K562 (cell line): ENCODE measurements around the gene NUDT6. TPM values are rescaled to one million over a fixed set of nuclear protein-coding genes. Genes with fewer than 3 reads are reported as not detected.

Experiments
- ATAC-seq: fragments of 200-7000 bp; cut with Tn5 transposase; 3 replicates; pipeline ENCODE4 v1.9.1; 2020; ENCODE audit warnings: moderate library complexity
- BruUV-seq: library from RNA; stranded (reverse); fragments of 400-500 nt; replicated peaks from 2 replicates; lab custom pipeline; 2021; lab: Mats Ljungman, UMichigan
- CTCF ChIA-PET: fragments of 300-600 bp; formaldehyde crosslinking; extraction: SDS; loops from one replicate; lab custom pipeline; 2021; ENCODE audit warnings: low intra/inter-chr PET ratio; lab: Yijun Ruan, JAX
- POLR2A ChIA-PET: fragments of 300-600, 350-650 bp; sonication (Branson Sonifier 250); formaldehyde crosslinking; extraction: SDS; loops from one replicate; lab custom pipeline; 2021; ENCODE audit warnings: antibody characterized with exemption, inconsistent platforms; lab: Yijun Ruan, JAX
- DNase-seq, 4 experiments: peaks; one replicate each; pipeline versions ENCODE4 v3.0.0 to v3.0.0-alpha.2; 2011 to 2018; ENCODE audit warnings: low spot score in 3 of 4, mixed read lengths in 3 of 4; ENCODE audit errors: extremely low read depth in 1 of 4
- FAIRE-seq: peaks from 2 replicates; lab custom pipeline; 2011; peaks lifted over from hg19 to GRCh38; lab: Jason Lieb, UNC
- H2AFZ ChIP-seq: 2 replicates; pipeline ENCODE4 v1.6.0; 2011; ENCODE audit warnings: low read depth, low read length, control low read depth, inconsistent platforms
- H3K27ac ChIP-seq: fragments of 200-600 bp; 3 replicates; pipeline ENCODE4 v1.8.0; 2011; ENCODE audit warnings: low read depth, mild to moderate bottlenecking, control low read depth, inconsistent platforms, low read length, moderate library complexity, mixed read lengths; ENCODE audit errors: extremely low read depth
- H3K27me3 ChIP-seq, 2 experiments: fragments of 300-600 bp in 1 of 2; 2 replicates in 1 of 2; 3 replicates in 1 of 2; pipeline versions ENCODE4 v1.6.0 to v1.8.0; 2011; ENCODE audit warnings: inconsistent platforms in 2 of 2, low read length in 2 of 2, mild to moderate bottlenecking in 1 of 2, mixed read lengths in 1 of 2, moderate library complexity in 1 of 2; ENCODE audit not compliant: control insufficient read depth in 2 of 2, insufficient read depth in 2 of 2
- H3K36me3 ChIP-seq: fragments of 300-600 bp; 3 replicates; pipeline ENCODE4 v1.8.0; 2011; ENCODE audit warnings: mild to moderate bottlenecking, low read length, inconsistent platforms; ENCODE audit not compliant: control insufficient read depth, insufficient read depth
- H3K4me1 ChIP-seq, 2 experiments: fragments of 200-600 bp in 1 of 2; replicated peaks in 1 of 2; 2 replicates in 1 of 2; 3 replicates in 1 of 2; pipeline versions ENCODE4 v1.5.1 to v1.8.0; 2011; ENCODE audit warnings: inconsistent platforms in 2 of 2, low read length in 2 of 2, mild to moderate bottlenecking in 1 of 2, mixed read lengths in 1 of 2, moderate library complexity in 1 of 2; ENCODE audit not compliant: control insufficient read depth in 2 of 2, insufficient read depth in 2 of 2
- H3K4me2 ChIP-seq: 2 replicates; pipeline ENCODE4 v1.6.1; 2011; ENCODE audit warnings: low read length, control low read depth, inconsistent platforms, mixed read lengths; ENCODE audit not compliant: insufficient read depth
- H3K4me3 ChIP-seq: fragments of 200-600 bp; sonication (generic), shearing (Covaris generic); 2 replicates; pipeline ENCODE4 v1.5.1; 2016; ENCODE audit warnings: control low read depth, inconsistent platforms
- H3K79me2 ChIP-seq: fragments of 200-600 bp; 3 replicates; pipeline ENCODE4 v1.8.0; 2011; ENCODE audit warnings: low read length, inconsistent platforms; ENCODE audit not compliant: control insufficient read depth, insufficient read depth
- H3K9ac ChIP-seq, 2 experiments: 2 replicates each; pipeline versions ENCODE4 v1.6.0 to v1.6.1; 2011; ENCODE audit warnings: low read depth in 2 of 2, low read length in 2 of 2, control low read depth in 1 of 2, inconsistent platforms in 1 of 2, mild to moderate bottlenecking in 1 of 2, mixed read lengths in 1 of 2; ENCODE audit not compliant: insufficient read depth in 1 of 2
- H3K9me1 ChIP-seq: one replicate; pipeline ENCODE4 v1.6.0; 2011; ENCODE audit warnings: inconsistent platforms, mild to moderate bottlenecking, low read length, moderate library complexity; ENCODE audit not compliant: control insufficient read depth, insufficient read depth
- H3K9me3 ChIP-seq: replicated peaks from 2 replicates; pipeline ENCODE4 v1.5.1; 2011; ENCODE audit warnings: low read depth, low read length, inconsistent platforms; ENCODE audit not compliant: control insufficient read depth, insufficient read depth
- H4K20me1 ChIP-seq: replicated peaks from 2 replicates; pipeline ENCODE4 v1.6.1; 2011; ENCODE audit warnings: low read length, inconsistent platforms, mixed read lengths; ENCODE audit not compliant: control insufficient read depth, insufficient read depth
- ARID2 ChIP-seq: fragments of 450-650 bp; IDR thresholded peaks from 2 replicates; pipeline ENCODE4 v1.6.1; 2017; ENCODE audit warnings: antibody characterized with exemption, mild to moderate bottlenecking
- CEBPB ChIP-seq: fragments of 450-650 bp; IDR thresholded peaks from 2 replicates; pipeline ENCODE4 v1.6.1; 2016; ENCODE audit warnings: missing genetic modification characterization, missing compliant biosample characterization
- CHCHD3 ChIP-seq: fragments of 250-450 bp; sonication (Bioruptor Pico); IDR thresholded peaks from 2 replicates; pipeline ENCODE4 v2.1.2; 2022; ENCODE audit warnings: mild to moderate bottlenecking
- CHD4 ChIP-seq: fragments of 200-600 bp; sonication (generic); IDR thresholded peaks from 3 replicates; pipeline ENCODE4 v1.6.1; 2012; ENCODE audit warnings: low read depth, mild to moderate bottlenecking, mixed read lengths, low read length, inconsistent platforms; ENCODE audit not compliant: insufficient read depth, insufficient replicate concordance, poor library complexity, severe bottlenecking
- FOXO4 ChIP-seq: fragments of 450-650 bp; formaldehyde crosslinking; IDR thresholded peaks from 2 replicates; pipeline ENCODE4 v1.4.0; 2020; ENCODE audit warnings: mild to moderate bottlenecking, moderate library complexity
- HMG20B ChIP-seq: fragments of 250-450 bp; sonication (Bioruptor Pico); IDR thresholded peaks from 2 replicates; pipeline ENCODE4 v1.5.0; 2021; ENCODE audit warnings: mild to moderate bottlenecking
- MECOM ChIP-seq: fragments of 250-450 bp; sonication (Bioruptor Pico); IDR thresholded peaks from 2 replicates; pipeline ENCODE4 v1.8.0; 2022; ENCODE audit warnings: inconsistent platforms
- NR3C1 ChIP-seq: sonication (generic); formaldehyde crosslinking; IDR thresholded peaks from 2 replicates; pipeline ENCODE4 v1.8.1; 2022; ENCODE audit warnings: missing genetic modification reagents
- PHF8 ChIP-seq: fragments of 200-600 bp; sonication (generic); IDR thresholded peaks from 2 replicates; pipeline ENCODE4 v1.6.1; 2012; ENCODE audit warnings: mixed run types, mild to moderate bottlenecking, inconsistent platforms, low read length, moderate library complexity, borderline replicate concordance
- RB1 ChIP-seq: fragments of 450-650 bp; IDR thresholded peaks from 2 replicates; pipeline ENCODE4 v1.6.1; 2017; ENCODE audit warnings: low read depth, mild to moderate bottlenecking
- TAL1 ChIP-seq: fragments of 450-650 bp; IDR thresholded peaks from 2 replicates; pipeline ENCODE4 v1.6.1; 2016; ENCODE audit warnings: mild to moderate bottlenecking
- WGBS: fragments of 100-300 bp; shearing (Covaris generic); methylation state at CpG from one replicate; pipeline ENCODE4 v1.1.6; 2016; ENCODE audit warnings: low coverage, mixed read lengths; ENCODE audit not compliant: insufficient coverage; ENCODE audit errors: missing lambda C conversion rate; 5-methylcytosine and 5-hydroxymethylcytosine counted together
- in situ Hi-C: fragments of 300-500 bp; cut with MboI; formaldehyde crosslinking; loops from 4 replicates; pipeline ENCODE4 v1.15.0; 2018; ENCODE audit warnings: inconsistent platforms, mixed read lengths
- intact Hi-C: fragments of 100-400 bp; cut with micrococcal nuclease; formaldehyde crosslinking; loops from 2 replicates; pipeline ENCODE4 v1.14.2; 2022
- polyA plus RNA-seq, 8 experiments: library from polyadenylated mRNA; depleted of rRNA in 4 of 8; stranded (reverse) in 5 of 8; unstranded in 3 of 8; fragments of >200 nt; fragmentation: Nextera tagmentation in 2 of 8; fragmentation: Illumina TruSeq in 1 of 8; extraction: Ambion mirVana in 2 of 8; extraction: Trizol in 1 of 8; gene quantifications; 2 replicates each; pipeline versions ENCODE4 v1.2.1 to v1.2.3, GENCODE V29; 2011 to 2014; ENCODE audit warnings: inconsistent platforms in 1 of 8, missing spikeins in 1 of 8
- total RNA-seq, 7 experiments: library from RNA; depleted of rRNA in 6 of 7; stranded (reverse); fragments of >200 nt in 6 of 7; fragmentation: Illumina TruSeq in 2 of 7; extraction: Trizol in 2 of 7; gene quantifications; 2 replicates each; pipeline versions ENCODE4 v1.2.1 to v1.2.3, GENCODE V29; 2011 to 2021; ENCODE audit warnings: low replicate concordance in 1 of 7
- TF ChIP-seq, protein P1 (sequence below), 2 experiments: IDR thresholded peaks; 2 replicates each; pipeline ENCODE4 v1.6.1; 2012; ENCODE audit warnings: improper control_type of control experiment in 2 of 2, low read depth in 2 of 2, low read length in 2 of 2, borderline replicate concordance in 1 of 2
- TF ChIP-seq, protein P2 (sequence below): sonication (generic); formaldehyde crosslinking; IDR thresholded peaks from 2 replicates; pipeline ENCODE4 v1.8.1; 2023; ENCODE audit warnings: mild to moderate bottlenecking, missing genetic modification reagents
- TF ChIP-seq, protein P3 (sequence below): fragments of 250-450 bp; sonication (Bioruptor Pico); IDR thresholded peaks from 2 replicates; pipeline ENCODE4 v1.4.0; 2020; ENCODE audit warnings: mild to moderate bottlenecking

The NUDT6 gene
- total and polyA plus RNA-seq, 9 of the 15 experiments (the other 6 are each of a cell fraction or from before 2014, with no cell fraction given): 9.4 to 18.1 (median 13.4) TPM

DNA sequence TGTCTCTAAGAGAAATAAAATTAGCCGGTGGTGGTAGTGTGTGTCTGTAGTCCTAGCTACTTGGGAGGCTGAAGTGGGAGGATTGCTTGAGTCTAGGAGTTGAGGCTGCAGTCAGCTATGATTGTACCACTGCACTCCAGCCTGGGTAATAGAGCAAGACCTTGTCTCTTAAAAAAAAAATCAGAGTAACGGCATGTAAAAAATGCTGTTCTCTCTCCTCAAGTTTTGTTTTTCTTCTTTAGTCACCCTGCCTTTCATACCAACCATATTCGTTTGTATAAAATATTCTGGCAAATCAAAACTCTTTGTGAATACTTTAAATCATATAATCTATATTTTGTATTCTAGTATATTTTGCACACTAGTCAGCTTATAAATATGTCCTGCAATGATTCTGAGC is 44.8 kb upstream of the NUDT6 start:
- Histone ChIP-seq H3K9me1 (no peaks in the 10 kb centered on the region), H3K9ac (no peak overlapping the region), H4K20me1 (no peaks in the 10 kb centered on the region), H3K4me1 (no peaks in the 10 kb centered on the region), H3K9me3 (no peaks in the 10 kb centered on the region), H3K27me3 (no peaks in the 10 kb centered on the region), H3K27ac (no peak overlapping the region), H3K4me2 (no peak overlapping the region), H3K4me3 (no peak overlapping the region), H3K79me2 (peaks cover 3% of the 10 kb centered on the region; the same call in 1 of the 3 replicates), H3K36me3 (peaks cover 37% of the 10 kb centered on the region; the same call in 2 of the 3 replicates), H2AFZ (no peak overlapping the region)
- in situ Hi-C loops: no loop called here
- CTCF ChIA-PET: no interaction called here
- BruUV-seq: no TSS peak
- intact Hi-C loops: loop anchor here (10.0 kb wide), 1 partner anchor 128 kb away; no protein-coding TSS in a partner anchor
- ATAC-seq: no peak
- 90% methylated on average over 3 of the region's 3 CpGs for WGBS
- no peak for DNase-seq
- POLR2A ChIA-PET: interaction anchor here (1.3 kb wide), 1 partner anchor 10 kb away, joined by 8 read pairs; no protein-coding TSS in a partner anchor
- FAIRE-seq: no peak
- TF ChIP-seq ARID2 (no peak), CHD4 (no peak), PHF8 (no peak), MECOM (CRISPR knock-in tag) (no peak), NR3C1 (no peak), RB1 (no peak), TAL1 (no peak), HMG20B (CRISPR knock-in tag) (no peak), CHCHD3 (no peak), FOXO4 (no peak), CEBPB (tag) (no peak)
- TF ChIP-seq, protein P1, sequence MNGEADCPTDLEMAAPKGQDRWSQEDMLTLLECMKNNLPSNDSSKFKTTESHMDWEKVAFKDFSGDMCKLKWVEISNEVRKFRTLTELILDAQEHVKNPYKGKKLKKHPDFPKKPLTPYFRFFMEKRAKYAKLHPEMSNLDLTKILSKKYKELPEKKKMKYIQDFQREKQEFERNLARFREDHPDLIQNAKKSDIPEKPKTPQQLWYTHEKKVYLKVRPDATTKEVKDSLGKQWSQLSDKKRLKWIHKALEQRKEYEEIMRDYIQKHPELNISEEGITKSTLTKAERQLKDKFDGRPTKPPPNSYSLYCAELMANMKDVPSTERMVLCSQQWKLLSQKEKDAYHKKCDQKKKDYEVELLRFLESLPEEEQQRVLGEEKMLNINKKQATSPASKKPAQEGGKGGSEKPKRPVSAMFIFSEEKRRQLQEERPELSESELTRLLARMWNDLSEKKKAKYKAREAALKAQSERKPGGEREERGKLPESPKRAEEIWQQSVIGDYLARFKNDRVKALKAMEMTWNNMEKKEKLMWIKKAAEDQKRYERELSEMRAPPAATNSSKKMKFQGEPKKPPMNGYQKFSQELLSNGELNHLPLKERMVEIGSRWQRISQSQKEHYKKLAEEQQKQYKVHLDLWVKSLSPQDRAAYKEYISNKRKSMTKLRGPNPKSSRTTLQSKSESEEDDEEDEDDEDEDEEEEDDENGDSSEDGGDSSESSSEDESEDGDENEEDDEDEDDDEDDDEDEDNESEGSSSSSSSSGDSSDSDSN (IDR thresholded peaks at IDR 0.05; ENCODE audit: borderline replicate concordance in 1 of 2, low read depth in 2 of 2, low read length in 2 of 2): no peak
- TF ChIP-seq, protein P2, sequence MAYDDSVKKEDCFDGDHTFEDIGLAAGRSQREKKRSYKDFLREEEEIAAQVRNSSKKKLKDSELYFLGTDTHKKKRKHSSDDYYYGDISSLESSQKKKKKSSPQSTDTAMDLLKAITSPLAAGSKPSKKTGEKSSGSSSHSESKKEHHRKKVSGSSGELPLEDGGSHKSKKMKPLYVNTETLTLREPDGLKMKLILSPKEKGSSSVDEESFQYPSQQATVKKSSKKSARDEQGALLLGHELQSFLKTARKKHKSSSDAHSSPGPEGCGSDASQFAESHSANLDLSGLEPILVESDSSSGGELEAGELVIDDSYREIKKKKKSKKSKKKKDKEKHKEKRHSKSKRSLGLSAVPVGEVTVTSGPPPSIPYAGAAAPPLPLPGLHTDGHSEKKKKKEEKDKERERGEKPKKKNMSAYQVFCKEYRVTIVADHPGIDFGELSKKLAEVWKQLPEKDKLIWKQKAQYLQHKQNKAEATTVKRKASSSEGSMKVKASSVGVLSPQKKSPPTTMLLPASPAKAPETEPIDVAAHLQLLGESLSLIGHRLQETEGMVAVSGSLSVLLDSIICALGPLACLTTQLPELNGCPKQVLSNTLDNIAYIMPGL (CRISPR knock-in tag): no peak
- TF ChIP-seq, protein P3, sequence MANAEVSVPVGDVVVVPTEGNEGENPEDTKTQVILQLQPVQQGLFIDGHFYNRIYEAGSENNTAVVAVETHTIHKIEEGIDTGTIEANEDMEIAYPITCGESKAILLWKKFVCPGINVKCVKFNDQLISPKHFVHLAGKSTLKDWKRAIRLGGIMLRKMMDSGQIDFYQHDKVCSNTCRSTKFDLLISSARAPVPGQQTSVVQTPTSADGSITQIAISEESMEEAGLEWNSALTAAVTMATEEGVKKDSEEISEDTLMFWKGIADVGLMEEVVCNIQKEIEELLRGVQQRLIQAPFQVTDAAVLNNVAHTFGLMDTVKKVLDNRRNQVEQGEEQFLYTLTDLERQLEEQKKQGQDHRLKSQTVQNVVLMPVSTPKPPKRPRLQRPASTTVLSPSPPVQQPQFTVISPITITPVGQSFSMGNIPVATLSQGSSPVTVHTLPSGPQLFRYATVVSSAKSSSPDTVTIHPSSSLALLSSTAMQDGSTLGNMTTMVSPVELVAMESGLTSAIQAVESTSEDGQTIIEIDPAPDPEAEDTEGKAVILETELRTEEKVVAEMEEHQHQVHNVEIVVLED: no peak
